Measurements from ENCODE around the gene PSMG1.
"Not testable (repeated sequence)": the region's sequence is repeated elsewhere in the genome, so short reads cannot be mapped to it uniquely, and the experiment has no call there.

PSMG1 gene, protein sequence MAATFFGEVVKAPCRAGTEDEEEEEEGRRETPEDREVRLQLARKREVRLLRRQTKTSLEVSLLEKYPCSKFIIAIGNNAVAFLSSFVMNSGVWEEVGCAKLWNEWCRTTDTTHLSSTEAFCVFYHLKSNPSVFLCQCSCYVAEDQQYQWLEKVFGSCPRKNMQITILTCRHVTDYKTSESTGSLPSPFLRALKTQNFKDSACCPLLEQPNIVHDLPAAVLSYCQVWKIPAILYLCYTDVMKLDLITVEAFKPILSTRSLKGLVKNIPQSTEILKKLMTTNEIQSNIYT

GRCh38 chr21:39183272-39184049 lies at the start of gene PSMG1:
Gene PSMG1 (minus strand): TSS chr21:39183451. CDS start chr21:39183385, 66 bp downstream.
- DNase-seq, result peak; percentile 88

DNA sequence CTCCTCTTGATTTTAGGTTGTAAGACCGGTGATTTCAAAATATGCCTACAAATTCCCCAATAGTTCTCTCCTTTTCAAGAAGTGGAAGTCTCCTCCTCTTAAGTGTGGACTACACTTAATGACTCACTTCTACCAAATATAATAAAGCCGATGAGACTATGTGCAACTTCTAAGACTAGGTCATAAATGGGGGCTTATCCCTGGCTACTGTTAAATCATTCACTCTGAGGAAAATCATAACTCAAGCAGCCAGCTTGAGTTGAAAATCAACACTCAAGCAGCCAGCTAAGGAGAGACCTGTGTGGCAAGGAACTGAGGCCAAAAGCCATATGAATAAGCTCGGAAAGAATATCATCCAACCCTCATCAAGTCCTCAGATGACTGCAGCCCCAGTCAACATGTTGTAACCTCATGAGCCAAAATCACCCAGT lies 49.6 kb upstream of the PSMG1 start:
- DNase-seq, result no peak

DNA sequence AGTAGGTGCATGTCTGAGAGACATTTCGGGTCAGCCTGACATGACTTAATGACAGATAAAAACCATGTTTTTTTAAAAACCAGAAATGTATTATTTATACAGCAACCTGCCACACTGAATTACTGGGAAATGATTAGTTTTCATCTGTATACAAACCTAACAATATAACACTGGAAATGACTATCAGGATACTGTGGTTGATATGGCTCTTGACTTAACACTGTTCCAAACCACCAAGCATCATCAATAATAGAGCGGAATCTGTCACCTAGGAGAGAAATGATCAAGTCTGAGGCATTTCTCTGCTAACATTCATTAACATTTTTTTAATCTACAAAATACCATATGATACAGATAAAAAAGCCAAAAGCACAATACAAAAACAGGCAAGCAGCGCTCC lies 41.7 kb upstream of the PSMG1 start:
- DNase-seq, result no peak

- DNase-seq, result no peak
Measured at GRCh38 chr21:39221997-39222486, 38.8 kb upstream of the PSMG1 start.

DNA sequence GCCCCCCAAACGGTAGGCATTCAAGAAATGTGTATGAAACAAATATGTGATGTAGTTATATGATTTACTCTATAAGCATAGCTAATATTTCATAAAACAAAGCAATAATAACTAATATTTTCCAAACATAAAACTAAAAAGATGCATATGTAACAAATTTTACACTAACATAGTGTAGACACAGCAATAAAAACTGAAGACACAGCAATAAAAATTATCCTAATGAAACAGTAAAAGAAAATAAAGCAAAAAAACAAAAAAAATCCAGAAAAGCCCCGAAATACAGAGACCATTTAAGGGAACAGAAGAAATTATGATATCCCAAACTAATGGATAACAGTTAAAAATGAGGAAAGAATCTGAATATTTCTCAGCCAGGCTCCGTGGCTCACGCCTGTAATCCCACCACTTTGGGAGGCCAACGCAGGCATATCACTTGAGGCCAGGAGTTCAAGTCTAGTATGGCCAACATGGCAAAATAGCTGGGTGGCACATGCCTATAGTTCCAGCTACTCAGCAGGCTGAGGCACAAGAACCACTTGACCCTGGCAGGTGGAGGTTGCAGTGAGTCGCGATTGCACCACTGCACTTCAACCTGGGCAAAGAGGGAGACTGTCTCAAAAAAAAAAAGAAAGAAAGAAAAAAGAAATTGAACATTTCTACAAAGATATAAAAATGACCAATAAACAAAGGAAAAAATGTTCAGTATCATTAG lies 38.2 kb upstream of the PSMG1 start:
- DNase-seq, result no peak

- DNase-seq, result not testable (repeated sequence)
Measured at GRCh38 chr21:39220875-39221274, 37.6 kb upstream of the PSMG1 start.

DNA sequence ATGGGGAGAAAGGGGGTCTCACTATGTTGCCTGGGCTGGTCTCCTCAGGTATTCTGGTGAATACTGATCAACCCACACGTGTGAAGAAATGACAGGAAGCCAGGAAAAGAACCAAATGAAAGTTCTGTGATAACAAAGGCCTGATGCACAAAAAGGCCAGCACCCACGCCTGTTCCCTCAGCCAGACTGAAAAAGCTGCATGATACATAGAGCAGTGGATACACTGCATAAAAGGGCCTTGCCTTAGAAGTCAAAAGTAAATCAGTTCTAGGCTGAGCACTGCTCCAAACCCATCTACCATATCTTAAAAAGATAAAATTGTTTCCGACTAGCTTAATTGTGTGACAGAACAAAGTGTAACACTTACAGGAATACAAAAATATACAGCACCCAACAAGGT lies 36.9 kb upstream of the PSMG1 start:
- DNase-seq, result no peak

- no peak for DNase-seq
Measured at GRCh38 chr21:39218082-39218409, 34.8 kb upstream of the PSMG1 start.

GRCh38 chr21:39217356-39218081 lies 34.3 kb upstream of the PSMG1 start:
- DNase-seq, result no peak

GRCh38 chr21:39216290-39216689 lies 33.0 kb upstream of the PSMG1 start:
- DNase-seq, result no peak

GRCh38 chr21:39215078-39215477 lies 31.8 kb upstream of the PSMG1 start:
- no peak for DNase-seq

- no peak for DNase-seq
Measured at GRCh38 chr21:39209334-39209688, 26.1 kb upstream of the PSMG1 start.

GRCh38 chr21:39208624-39209333 lies 25.5 kb upstream of the PSMG1 start:
- DNase-seq, result no peak

- DNase-seq, result no peak
Measured at GRCh38 chr21:39204134-39204533, 20.9 kb upstream of the PSMG1 start.

- DNase-seq, result no peak
Measured at GRCh38 chr21:39198800-39199199, 15.5 kb upstream of the PSMG1 start.

- no peak for DNase-seq
Measured at GRCh38 chr21:39197448-39198233, 14.4 kb upstream of the PSMG1 start.

GRCh38 chr21:39196838-39197237 lies 13.6 kb upstream of the PSMG1 start:
- DNase-seq, result no peak

- no peak for DNase-seq
Measured at GRCh38 chr21:39196310-39196709, 13.1 kb upstream of the PSMG1 start.

DNA sequence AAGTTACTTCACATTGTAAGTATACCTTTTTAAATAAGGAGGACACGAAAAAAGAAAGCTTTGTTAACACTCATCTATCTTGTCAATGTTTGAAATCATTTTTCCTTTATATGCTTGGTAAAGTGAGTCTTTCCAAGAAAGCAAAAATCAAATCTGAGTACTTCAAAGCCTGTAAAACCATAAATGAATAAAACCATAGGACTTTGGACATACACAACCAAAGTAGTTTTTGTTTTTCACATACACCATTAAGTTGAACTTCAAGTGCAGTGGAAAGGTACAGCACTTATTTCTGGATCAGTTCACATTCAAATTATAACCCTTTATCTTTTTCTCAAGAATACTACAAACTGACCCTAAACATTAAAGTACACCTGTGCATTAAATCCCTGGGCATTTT lies 10.1 kb upstream of the PSMG1 start:
- no peak for DNase-seq

- DNase-seq, result no peak
Measured at GRCh38 chr21:39189857-39190604, 6.8 kb upstream of the PSMG1 start.

Data from KG1 (cell line).